HL-60/S4 treated with phorbol 12-myristate 13-acetate at 8.2 ng/mL for 4 days and 3 days (cell line): ENCODE measurements around the gene GLS.

Experiments
- in situ Hi-C: fragments of 300-500 bp; cut with MboI; formaldehyde crosslinking; loops from 2 replicates; pipeline ENCODE4 v1.15.0; 2022; ENCODE audit warnings: low sequenced_read_pairs

GLS gene

DNA sequence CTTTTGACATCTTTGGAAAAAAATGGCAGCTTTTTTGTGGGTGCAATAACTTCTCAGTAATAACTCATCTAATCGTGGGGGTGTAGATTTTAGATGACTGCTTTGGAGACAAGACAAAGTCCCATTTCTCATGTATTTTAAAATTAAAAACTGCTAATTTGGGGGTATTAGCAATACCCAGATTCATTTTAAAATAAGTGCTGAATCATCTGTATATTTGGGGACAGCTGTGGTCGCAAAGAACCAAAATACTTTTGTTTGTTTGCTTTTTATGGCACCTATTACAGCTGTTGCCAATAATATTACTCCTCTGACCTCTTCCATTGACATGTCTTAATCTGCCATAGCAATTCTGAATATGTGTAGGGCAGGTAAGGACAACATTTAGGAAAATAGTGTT, 87.9 kb downstream of the GLS start:
- in situ Hi-C loops = no loop called here

DNA sequence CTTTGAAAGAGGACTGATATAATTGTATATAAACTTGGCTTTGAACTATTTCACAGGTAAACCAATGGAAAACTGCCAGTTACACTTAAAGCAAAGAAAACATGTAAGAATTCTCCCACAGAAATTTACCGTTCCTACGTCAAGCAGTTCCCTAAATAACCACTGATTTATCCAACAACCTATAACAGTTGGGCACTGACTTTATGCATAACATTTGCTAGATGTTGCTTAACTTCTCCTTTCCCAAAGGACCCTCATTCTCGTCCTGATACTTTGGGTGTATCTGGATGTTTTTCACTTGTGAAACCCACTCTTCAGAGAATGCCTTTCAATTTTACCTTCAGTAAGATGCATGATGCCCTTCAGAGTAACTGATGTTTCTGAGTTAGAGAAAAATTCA, 89.5 kb downstream of the GLS start:
- in situ Hi-C loops = no loop called here

DNA sequence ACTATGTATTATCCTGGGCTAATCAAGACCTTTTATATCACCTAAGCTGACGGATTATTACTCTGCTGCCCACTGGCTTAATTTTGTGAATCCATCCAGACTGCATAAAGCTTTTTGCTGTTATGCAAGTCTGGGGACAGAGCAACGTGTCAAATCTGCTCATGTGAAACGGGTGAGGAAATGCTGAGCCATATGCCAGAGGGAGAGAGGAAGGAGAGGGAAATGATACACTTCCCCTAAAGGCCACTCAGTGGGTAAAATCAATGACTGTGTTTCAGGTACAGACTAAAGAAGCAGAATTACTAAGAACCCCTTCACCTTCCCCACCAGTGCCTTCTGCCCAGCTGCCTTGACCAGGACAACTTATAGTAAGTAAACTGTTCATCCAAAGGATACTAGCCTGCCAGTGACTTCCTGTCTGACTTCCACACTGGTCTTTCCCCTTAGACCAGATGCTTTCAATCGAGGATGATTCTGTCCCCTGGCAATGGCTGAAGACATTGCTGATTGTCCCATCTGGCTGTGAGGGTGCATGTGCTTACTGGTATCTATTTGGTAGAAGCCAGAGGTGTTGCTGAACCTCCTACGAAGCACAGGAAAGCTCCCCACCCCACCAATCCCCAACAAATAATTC, 90.4 kb downstream of the GLS start:
- in situ Hi-C loops = no loop called here

DNA sequence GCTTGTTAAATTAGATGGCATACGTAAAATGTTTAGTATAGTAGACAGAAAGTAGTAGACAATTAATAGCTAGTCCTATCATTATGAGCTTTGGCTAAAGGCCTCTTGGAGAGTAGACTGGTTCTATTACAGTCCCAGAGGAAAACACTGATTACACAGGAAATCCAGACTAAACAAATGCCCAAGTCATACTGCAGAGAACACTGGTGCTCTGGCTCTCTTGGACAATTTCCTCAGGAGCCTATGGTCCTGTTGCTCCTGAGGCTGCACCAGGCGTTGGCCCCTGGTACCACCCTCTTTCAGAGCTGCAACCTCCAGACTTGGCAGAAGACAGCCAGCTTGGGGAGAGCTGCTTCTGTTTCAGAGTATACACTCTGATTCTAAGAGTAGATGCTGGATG, 91.6 kb downstream of the GLS start:
- in situ Hi-C loops = no loop called here

DNA sequence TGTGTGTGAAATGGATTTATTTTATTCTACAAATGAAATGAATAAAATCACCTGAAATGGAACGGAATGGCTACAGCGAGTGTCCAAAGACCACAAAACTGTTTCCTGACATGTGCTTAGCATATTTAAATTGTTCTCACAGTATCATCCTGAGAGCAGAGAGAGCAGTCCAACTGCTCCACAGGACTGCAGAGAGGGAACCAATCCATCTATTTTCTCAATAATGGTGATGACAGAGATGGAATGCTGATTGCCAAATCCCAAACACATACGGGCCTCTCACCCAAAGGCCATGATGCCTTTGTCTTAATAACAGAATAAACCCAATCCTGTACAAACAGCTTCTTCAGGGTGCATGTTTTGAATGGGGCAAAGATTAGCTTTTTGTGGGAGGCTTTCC, 92.2 kb downstream of the GLS start:
- in situ Hi-C loops = no loop called here

DNA sequence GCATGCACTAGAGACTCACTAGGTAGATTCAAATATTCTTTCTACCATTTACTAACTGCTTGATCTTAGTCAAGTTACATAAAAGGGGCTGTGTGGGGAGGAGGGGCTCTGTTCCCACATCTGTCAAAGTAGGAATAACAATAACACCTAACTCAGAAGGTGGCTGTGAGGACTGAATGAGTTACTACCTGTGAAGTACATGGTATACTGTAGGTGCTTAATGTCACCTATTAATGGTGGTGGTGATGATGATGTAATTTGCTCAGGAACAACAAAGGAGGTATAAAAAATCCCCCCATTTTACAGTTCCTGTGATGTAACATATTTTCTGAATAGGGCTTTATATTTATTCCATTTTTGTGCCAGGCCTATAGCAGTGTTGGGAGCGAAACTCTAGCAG, 92.6 kb downstream of the GLS start:
- in situ Hi-C loops = no loop called here

DNA sequence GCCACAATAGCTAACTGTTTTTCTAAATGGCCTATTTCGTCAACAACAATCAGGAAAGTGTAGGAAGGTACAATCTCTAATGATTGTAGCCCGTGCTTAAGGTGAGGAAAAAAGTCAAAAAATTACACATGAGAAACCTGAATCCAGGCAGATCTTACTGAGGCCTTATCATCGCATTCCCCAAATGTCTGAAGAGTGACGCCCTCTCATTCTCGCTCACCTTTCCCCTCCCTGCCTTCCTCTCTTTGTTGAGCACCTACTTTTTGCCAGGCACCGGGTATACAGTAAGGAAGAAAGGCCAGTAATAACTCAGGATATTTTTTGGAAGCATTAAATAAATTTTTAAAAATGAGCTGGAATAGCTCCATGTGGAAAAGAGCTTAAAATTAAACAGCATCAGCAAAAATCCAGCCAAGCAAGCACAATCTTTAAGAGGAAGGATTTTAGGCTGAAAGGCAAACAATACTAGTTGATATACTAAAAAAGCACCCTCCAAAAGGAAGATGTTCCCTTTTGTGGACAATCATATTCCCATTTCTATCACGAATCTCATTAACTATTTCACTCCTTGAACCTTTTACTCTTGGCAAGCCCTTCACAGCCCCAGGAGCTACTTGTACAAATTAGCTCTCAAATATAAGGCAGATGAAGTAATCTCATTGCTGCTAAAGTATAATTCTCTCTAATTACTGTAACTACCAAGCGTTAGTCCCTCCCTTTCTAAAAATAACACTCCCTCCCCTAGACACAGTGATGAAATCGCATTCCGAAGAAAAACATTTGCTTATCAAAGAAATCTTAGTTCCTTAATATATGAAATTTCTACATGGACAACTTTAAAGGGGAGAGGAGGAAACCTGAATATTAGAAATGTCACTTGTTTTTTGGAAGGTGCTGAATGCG, 93.4 kb downstream of the GLS start:
- in situ Hi-C loops = no loop called here

DNA sequence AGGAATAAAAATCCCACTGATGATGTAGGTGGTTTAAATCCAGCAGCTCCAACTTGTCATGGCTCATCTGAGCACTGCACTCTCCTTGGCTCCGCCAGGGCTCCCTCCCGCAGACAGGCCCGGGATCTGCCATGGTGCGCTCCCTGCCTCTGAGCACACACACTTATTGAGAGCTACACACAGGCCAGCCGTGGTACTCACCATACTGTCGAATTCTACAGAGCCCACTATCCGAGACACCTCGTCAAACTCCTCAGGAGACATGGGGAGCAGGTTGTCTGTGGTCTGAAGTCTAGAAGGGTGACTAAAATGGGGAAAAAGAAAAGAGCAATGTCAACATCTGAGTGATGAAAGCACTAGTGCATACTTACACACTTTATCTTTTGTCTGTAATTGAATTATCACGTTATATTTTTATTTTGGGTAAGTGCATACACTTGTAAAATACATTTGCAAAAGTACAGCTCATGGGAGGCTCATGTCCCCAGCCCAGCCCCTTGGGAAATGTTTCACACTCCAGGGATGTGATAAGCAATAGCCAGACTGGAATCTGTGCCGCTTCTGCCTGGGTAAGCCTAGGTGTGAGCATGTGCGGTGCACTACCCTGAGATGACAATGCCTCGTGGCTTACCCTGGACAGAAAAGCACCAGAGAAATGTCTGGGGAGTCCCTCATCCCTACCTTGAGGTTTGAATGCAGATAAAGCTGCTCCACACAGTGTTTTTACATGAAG, 94.2 kb downstream of the GLS start:
- in situ Hi-C loops = no loop called here

DNA sequence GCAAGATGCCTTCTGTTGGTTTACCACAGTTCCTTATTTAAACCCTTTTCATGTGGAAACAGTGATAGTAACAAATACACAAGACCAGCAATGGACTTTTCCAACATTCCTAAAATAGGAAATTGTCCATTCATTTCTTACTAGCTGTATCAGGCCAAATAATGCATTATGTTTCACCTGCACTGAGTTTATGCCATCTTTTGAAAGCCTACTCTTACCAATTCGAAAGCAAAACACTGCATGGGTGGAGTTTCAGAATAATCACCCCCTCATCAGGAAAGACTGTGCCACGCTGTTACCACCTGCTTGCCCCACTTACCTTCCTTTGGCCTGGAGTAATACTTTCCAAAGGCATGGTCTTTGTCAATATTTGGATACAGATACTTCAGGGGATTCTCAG, 95.9 kb downstream of the GLS start:
- in situ Hi-C loops = no loop called here

DNA sequence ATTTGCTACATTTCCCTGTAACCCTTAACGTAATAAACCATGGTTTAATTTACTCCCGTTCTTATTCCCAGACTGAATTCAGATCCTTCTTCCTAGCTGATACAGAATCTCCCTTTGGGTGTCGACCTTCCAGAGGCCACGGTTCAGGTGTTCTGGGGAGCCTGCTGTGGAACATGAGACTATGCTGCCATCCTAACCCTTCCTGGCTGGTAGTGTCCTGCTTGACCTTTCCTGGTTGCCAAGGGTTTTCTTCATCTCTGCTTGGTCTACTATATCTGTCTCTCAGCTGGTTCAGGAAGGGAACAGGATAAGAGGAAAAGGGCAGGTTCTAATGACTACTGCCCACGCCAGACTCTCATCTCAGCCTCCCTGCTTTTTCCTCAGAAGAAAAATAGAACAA, 96.9 kb downstream of the GLS start:
- in situ Hi-C loops = no loop called here

DNA sequence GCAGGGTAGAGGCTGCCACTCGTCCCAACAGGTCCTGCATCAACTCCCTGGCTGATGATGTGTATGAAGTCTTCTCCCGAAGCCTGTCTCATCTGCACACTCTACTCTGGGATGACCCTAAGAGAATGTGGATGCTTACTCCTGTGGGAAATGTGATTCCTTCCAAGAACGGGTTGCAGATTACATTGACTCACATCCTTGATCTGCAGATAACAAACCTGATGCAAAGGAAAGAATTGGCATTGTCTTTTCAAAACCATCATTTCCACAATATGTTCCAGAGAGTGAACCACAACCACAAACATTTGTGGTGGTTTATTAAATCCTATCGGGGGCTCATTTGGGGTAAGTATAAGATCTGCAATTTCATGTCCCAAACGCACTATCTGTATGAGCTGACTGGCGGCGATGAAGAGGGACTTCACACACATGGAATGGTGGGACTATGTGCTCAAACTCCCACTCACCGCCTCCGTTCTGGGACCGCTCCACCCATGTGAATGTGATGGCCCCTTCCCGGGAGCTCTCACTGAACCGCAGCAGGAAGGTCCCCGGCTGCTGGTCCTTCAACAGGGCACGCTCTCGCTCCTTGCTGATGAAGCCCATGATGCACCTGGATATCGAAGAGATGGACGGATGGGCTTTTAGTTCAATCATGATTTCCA, 97.9 kb downstream of the GLS start:
- in situ Hi-C loops = no loop called here

DNA sequence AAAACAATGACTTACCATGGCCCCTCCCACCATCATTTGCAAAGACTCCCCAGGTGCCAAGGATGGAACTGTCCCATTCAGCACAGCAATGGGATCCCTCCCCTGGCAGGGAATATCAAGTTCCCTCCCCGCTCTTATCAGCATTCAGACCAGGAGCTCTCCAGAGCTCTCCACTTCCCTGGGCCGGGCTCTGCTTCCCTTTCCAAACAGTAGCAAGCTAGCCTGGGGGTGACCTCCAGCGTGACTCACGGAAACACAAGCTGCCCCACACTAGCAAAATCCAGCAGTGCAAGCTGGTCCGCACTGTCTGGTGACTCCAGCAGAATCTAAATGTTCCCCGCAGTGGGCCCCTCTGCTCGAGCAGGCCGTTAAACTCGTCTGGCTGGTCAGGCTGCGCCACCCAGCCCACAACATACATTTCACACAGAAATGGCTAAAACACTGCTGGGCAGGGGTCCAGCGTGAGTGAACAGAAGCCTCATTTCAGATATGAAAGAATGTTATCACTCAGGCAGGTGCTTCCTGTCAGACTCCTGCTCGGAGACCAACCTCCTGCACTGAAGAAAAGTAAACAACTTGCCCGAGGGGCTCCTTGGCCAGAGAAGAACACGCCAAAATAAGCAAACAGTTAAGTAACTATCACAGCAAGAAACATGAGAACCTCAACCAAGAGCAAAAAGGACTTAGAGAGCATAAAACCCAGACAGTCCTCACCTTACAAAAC, 99.4 kb downstream of the GLS start:
- in situ Hi-C loops = no loop called here

DNA sequence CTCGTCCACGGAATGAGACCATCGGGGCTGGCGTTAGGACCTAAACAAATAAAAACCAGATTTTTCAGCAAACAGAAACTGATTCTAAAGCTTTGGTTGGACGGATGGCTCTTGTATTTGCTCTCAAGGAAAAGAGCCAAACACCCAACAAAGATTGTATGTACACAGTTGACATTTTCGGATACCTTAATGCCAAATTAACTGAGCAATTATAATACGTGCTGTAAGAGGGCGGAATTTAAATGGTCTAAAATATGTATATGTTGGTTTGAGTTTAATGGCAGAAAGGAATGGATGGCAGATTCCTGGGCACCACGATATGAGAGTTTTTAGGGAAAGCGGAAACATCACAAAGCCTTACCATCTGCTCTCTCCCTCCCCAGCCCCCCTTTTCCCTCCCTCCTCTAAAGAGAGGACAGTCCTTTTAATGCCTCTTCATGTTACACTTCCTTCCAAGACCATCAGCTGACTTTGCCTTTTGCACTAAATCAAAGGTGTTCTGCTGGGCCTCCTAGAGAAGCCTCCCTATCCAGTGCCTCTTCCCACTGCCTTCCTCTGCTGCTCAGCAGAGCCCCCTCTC, 100.1 kb downstream of the GLS start:
- in situ Hi-C loops = no loop called here

DNA sequence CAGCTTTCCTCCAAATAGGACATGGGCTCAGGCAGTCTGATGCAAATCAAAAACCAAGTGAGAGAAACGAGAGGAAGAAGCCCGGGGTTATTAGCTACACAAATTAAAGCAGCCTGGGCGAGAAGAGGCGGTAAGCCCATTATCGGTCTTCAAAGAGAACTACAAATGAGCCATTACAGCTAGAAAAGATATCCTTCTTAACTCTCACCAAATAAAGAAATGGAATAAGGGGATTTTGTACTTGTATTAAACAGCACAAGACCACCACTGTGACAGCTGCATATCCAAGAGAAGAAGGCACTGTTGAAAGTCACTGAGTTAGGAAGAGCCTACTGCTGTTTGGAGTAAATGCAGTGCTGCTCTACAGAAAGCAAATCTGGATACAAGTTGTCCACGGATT, 100.7 kb downstream of the GLS start:
- in situ Hi-C loops = no loop called here

DNA sequence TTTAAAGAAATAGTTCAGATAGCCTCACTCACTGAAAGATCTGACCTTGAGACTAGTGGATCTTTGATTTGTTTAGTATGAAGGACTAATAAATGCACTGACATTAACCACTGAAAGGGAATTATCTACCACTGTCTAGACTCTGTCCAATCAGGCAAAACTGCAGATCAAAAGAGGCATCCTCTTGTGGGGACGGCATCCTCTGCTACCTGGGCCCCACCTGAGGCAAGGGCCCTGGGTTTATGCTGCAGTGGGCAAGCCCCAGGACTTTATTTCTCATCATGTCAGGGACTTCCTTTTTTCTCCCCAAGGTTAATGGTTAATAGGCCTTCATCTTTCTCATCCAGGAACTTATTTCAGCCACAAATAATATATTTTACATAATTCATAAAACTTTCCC, 101.1 kb downstream of the GLS start:
- in situ Hi-C loops = no loop called here

DNA sequence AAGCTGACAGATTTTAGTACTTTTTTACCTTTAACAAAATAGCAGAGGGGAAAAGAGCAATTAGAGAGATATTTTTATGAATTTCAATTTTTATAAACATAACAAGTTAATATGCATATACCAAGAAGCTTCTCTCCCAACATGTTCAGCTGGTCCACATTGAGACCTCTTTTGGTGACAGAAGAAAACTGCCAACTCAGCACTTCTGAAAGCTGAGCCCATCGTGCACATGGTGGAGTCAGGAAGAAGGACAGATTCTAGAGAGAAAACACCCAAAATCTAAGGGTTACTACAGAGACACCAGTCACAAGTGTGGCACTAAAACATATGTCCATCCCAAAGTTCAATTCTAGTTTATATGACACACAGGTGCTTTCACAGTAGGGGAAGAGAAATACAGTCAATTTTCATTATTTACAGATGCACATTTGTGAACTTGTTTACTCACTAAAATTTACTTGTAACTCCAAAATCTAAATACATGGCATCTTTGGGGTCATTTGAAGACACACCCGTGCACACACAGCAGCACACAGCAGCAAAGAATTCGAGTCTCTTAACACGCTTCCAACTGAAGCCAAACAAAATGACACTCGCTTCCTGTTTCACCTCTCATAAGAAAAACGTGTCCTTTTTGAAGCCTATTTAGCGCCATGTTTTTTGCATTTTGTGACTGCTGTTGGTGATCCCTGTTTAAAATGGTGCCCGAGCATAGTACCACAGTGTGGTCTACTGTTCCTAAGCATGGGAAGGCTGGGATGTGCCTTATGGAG, 101.8 kb downstream of the GLS start:
- in situ Hi-C loops = no loop called here

DNA sequence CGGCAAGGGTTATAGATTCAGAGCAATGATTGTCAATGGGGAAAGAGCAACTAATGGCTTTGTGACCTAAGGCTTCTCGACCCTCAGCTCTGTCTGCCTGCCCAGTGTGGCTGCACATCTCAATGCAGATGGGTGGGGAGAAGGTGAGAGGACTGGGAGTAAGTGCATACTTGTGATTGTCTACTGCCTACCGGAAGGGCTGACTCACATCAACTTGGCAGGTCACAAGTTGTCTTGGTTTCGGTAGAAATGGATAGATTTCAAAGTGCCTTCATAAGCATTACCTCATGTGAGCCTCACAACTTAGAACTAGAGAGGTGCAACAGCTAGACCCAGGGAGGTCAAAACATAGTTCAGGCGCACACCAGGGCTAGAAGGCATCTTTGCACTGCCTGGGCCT, 104.0 kb downstream of the GLS start:
- in situ Hi-C loops = no loop called here

DNA sequence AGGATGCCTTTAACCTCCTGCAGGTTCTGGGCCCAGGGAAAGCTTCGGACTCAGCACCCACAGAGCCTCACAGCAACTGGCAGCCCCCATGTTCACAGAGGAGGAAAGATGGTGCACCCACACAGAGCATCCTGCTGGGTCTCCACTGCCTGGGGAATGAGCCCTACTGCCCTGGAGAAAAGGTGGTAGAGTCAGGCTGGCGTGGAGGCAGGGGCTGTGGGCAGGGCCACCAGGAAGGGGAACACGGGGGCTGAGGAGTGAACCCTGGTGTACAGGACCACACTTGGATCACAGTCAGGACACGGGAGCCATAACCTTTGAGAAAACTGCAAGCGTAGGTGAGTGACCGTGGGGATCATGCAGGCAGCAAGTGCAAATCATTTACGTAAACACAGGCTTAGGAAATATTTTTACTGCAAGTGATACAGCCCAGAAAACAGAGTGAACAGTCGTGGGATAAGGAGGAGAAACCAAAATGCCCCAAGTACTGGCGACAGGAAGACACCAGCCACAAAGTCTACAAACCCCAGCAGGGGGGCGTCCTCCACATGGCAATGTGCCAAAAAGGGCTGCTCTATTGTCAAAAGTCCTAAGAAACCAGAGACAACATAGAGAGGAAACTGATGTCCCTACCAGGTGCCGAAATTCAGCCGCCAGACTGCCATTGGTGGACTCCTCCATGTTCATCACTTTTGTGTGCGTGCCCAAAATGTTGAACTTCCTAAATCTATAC, 105.8 kb downstream of the GLS start:
- in situ Hi-C loops = no loop called here

DNA sequence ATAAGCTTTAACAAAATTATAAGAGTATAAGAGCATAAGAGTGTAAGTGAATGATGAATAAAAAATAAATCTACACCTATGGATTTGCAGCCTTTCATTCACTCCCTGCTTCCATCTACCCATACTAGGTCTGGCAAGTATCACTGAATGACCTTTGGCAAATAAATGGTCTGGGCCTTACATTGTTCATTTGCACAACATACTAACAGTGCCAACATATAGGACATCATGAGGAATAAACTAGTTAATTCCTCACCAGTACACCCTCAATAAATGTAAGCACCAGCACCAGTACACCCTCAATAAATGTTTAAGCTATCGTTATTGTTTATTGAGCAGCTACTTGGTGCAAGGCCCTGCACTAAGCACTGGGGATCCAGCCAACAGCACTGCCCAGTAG, 106.5 kb downstream of the GLS start:
- in situ Hi-C loops = no loop called here
